Stimulated activated CD4-positive, alpha-beta T cell treated with anti-CD3 and anti-CD28 coated beads, Interleukin-12 subunit alpha, Interleukin-12 subunit beta, amount 100 ng/mL, for 48 hours (primary cell): ENCODE data around the gene WFDC1.

Experiments used
- DNase-seq, 3 donors: peaks; one replicate each; pipeline ENCODE4 v3.0.0-alpha.2; 2020; ENCODE audit warnings: low read depth in 2 of 3, low spot score in 1 of 3

The WFDC1 gene

DNA sequence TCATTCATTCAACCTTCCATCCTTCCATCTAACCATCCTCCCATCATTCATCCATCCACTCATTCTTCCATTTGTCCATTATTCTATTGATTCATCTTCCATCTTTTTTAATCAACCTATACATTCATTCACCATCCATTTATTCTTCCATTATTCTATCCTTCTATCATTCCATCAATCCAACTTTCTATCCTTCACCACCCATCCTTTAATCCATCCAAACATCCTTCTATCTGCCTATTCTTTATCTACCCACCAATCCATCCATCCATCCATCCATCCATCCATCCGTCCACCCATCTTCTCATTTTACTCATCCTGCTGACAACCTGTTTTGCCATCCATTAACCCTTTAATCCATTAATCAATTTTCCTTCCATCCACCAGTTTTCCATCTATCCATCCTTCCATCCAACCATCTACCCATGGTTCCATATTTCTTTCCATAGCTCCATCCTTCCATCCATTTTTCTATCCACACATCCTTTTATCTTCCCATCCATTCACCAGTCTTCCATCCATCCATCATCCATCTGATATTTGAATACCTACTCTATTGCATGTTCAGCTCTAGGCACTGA, 21.8 kb upstream of the WFDC1 start:
- DNase-seq: no peak

DNA sequence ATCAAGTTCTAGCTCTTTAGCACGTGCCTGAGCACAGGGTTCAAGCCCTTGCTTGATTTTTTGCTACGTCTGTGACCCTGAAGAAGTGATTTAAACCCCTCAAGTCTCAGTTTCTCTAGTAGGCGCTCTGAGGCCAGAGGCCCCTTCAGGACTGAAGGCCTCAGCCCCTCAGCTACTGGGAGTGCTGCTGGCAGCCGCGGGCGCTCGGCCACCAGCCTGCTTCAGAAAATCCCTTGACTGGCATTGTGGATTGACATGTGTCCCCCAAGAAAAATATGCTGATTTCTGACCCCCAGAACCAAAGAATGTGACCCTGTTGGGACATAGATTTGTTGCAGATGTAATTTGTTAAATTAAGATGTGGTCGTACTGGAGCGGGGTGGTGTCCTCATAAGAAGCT, 20.2 kb upstream of the WFDC1 start:
- no peak for DNase-seq

- no peak for DNase-seq
These were observed 19.0 kb upstream of the WFDC1 start for GRCh38 chr16:84275585-84276151.

GRCh38 chr16:84277244-84277823, 17.3 kb upstream of the WFDC1 start:
- DNase-seq: peak; percentile 26 to 73 (median 68)

DNA sequence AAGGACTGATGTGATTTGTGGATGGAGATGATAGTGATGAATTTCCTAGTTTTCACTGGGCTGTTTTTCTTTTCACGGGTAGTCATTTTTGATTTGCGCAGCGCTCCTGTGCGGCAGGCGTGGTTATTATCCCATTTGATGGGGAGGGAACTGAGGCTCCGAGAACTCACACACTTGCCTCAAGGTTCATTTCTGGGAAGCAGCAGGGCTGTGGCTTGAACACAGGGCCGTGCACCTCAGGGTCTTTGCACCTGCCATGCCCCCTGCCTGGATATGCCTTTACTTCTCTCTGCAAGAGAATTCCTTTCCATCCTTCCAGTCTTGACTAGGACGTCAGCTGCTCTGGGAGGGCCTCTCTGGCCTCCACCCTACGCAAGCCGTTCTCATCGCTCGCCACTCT, 16.3 kb upstream of the WFDC1 start:
- no peak for DNase-seq

GRCh38 chr16:84278968-84279367, 15.7 kb upstream of the WFDC1 start:
- DNase-seq: no peak

GRCh38 chr16:84279881-84280280, 14.8 kb upstream of the WFDC1 start:
- DNase-seq: no peak

- DNase-seq: peak in 1 of 3 donors; percentile 16
These were observed 13.6 kb upstream of the WFDC1 start for GRCh38 chr16:84281074-84281473.

GRCh38 chr16:84282533-84282932, 12.1 kb upstream of the WFDC1 start:
- DNase-seq: no peak

DNA sequence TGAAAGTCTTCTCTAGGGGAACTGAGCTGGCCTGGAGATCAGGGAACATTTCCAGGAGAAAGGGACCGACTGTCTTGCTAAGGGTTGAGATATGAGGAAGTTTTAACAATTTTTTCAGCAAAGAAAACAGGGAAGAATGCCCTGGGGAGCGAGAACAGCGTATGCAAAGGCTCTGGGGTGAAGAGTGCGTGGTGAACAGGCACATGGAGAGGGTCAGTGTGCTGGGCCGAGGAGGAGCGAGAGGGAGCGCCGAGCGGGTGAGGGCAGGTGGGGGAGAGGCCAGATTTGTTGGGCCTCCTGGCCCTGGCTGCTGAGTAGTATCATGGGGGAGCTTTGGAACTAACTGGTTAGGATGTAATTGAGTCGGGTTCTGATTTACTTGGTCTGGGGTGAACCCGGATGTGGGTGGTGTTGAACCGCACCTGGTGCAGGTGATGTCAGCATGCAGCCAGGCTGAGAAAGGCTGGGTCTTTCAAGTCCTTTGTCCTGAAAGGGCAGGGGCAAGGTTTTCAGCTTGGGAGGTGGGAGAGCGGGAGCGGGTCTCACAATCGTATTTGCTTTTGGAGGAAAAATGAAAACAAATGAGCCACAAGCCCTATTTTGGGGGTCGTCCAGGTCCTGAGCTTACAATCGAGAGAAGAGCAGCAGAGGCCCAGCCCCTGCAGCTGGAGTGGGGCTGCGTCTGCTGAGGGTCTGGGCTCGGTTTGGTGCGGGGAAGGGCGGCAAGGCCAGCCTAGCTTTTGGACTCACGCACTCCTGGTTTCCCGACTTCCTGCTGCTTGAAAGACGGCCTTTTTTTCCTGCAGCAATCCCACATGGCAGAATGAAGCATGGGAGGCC, 11.1 kb upstream of the WFDC1 start:
- no peak for DNase-seq

- DNase-seq: no peak
These were observed 10.4 kb upstream of the WFDC1 start for GRCh38 chr16:84284154-84284722.

DNA sequence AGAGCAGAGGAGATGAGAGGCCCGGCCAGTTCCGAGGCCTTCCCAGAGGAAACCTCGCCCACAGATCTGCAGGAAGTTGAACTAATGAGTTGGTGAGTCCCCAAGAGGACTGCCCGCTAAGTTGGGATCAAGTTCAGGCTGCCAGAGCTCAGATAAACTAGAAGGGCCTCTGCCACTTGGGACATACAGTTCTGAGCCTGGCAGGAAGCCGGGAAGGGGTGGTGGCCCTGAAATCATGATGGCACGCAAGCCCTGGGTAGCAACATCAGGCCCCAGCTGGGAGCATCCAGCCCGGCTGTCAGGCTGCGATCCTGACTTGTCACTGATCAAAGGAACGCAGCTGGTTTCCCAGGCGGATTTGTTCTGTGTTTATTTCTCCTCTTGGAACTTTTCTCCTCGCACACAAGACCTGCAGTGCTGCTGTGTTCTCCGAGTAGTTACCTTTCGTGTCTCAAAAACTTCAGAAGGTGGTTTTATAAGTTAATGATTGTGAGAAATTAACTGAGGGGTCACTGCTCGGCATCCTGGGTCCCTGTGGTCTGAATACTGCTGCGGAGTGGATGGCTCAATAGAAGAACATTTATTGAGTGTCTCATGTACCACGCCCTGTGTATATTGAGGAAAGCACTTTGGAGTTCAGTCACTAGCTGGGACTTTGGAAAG, 8.0 kb upstream of the WFDC1 start:
- no peak for DNase-seq

GRCh38 chr16:84288902-84289301, 5.8 kb upstream of the WFDC1 start:
- no peak for DNase-seq

GRCh38 chr16:84291226-84291625, 3.5 kb upstream of the WFDC1 start:
- DNase-seq: no peak

DNA sequence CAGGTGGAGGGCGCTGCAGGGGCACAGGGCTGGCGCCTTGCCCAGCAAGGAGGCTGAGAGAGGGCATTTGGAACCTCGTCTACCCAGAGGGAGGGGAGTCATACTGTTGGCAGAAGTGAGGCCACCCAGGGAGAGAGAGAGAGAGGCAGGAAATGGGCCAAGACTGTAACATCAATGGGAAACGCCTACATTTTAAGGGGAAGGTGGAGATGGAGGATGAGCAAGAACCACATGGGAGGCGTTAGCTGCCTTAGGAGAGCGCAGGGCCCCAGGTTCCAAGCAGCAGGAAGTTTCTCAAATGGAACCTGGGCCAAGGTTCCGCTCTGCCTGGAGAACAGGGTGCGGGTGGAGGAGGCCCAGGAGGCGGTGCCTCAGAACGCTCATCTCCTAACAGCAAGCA, 2.7 kb upstream of the WFDC1 start:
- no peak for DNase-seq

- no peak for DNase-seq
These were observed 1.3 kb upstream of the WFDC1 start for GRCh38 chr16:84293406-84293805.

- no peak for DNase-seq
These were observed 561 bp upstream of the WFDC1 start for GRCh38 chr16:84294117-84294516.

DNA sequence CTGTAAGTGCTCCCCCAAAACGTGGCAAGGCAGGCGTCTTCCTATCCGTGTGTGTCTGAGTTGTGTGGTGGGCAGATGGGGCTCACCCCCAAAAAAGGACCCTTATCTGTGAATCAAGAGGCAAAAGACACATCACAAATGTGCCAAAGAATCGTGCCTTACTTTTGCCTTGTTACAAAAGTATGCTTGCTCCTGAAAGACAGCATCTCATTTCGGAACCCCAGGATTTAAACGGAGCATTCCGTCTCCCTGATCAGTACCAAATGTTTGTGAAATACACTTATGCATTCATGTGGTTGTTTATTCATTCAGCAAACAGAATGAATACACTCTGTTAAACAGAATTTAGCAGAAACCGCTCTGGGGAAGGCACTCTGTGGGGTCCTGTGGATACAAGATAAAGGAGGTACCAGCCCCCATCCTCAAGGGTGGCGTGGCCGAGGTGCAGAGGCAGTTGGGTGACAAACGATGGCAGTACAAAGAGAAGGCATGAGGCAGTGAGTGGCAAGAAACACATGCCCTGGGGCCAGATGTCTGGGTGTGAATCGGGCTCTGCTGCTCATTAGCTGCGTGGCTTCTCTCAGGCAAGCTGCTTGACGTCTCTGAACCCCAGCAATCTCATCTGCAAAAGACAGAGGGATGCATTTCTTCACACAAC, 654 bp downstream of the WFDC1 start:
- no peak for DNase-seq

GRCh38 chr16:84298376-84298899, 3.8 kb downstream of the WFDC1 start:
- no peak for DNase-seq

DNA sequence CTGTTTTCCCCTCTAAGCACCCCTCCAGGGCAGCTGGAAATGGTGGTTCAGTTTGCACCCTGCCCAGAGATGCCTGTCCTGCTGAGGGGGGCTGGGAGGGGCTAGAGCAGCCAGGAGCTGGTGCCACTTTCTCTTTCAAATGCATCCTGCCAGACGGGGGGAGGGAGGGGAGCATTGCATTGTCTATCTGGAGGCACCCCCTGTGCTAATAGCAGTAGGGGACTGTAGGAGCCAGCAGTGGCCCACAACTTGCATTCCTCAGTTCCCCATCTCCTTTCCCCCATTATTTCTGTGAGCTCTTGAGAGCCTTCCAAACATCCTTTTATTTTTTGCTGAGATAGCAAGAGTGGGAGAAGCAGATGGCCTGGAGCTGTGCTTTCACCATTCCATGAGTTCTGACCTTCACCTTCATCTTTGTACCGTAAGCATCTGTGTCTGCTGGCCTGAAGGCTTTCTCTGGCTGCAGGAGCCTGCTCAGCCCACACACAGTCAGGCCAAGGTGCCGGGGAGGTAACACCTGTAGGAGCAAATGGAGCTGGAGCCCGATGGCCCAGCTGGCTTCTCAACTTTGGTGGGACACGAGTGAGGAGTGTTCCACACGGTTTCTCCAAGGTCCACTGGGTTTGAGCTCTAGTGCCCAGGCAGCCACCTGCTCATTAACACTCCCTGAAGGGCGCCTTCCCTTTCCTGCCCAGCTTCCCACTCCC, 5.2 kb downstream of the WFDC1 start:
- DNase-seq: no peak
